LNCaP clone FGC (cell line): ENCODE data around the gene SUCO.

ENCODE experiments used
- DNase-seq: peaks from one replicate; pipeline ENCODE4 v3.0.0-alpha.2; 2011; ENCODE audit warnings: low read depth
- H3K4me3 ChIP-seq: 2 replicates; pipeline ENCODE4 v1.5.1; 2011; ENCODE audit warnings: mild to moderate bottlenecking, low read depth, low read length, control low read depth
- CTCF ChIP-seq: IDR thresholded peaks from 2 replicates; pipeline ENCODE4 v1.5.1; 2012; ENCODE audit warnings: mild to moderate bottlenecking; ENCODE audit not compliant: control insufficient read depth, insufficient read depth; ENCODE audit errors: extremely low read depth

Gene SUCO

GRCh38 chr1:172544481-172545104 is 11.6 kb downstream of the SUCO start:
- DNase-seq: no peak
- TF ChIP-seq CTCF: no peak
- H3K4me3 ChIP-seq: no peak overlapping the region

GRCh38 chr1:172545396-172546004 is 12.6 kb downstream of the SUCO start:
- TF ChIP-seq CTCF: no peak
- H3K4me3 ChIP-seq: no peak overlapping the region
- DNase-seq: no peak

GRCh38 chr1:172547071-172547470 is 14.1 kb downstream of the SUCO start:
- no peak for DNase-seq
- no peak overlapping the region for H3K4me3 ChIP-seq
- TF ChIP-seq CTCF: no peak

- no peak for TF ChIP-seq CTCF
- no peak overlapping the region for H3K4me3 ChIP-seq
- no peak for DNase-seq
Measured at GRCh38 chr1:172549621-172550280, 16.8 kb downstream of the SUCO start.

- no peak overlapping the region for H3K4me3 ChIP-seq
- TF ChIP-seq CTCF: no peak
Measured at GRCh38 chr1:172551279-172551678, 18.3 kb downstream of the SUCO start.

GRCh38 chr1:172554915-172555314 is 22.0 kb downstream of the SUCO start:
- no peak overlapping the region for H3K4me3 ChIP-seq
- no peak for TF ChIP-seq CTCF
- DNase-seq: no peak

More at GRCh38 chr1:172551279-172551678, 18.3 kb downstream of the SUCO start:
- no peak for DNase-seq
